Endothelial cell of umbilical vein (primary cell): ENCODE data around the gene RIMS4. TPM values are rescaled to one million over a fixed set of nuclear protein-coding genes. Genes with fewer than 3 reads are reported as not detected.

Source experiments
- BruUV-seq: library from RNA; stranded (reverse); fragments of 400-500 nt; replicated peaks from 2 replicates; lab custom pipeline; 2021; lab: Mats Ljungman, UMichigan
- CTCF ChIA-PET: fragments of 300-600, 350-600 bp; sonication (Branson Sonifier 250); formaldehyde crosslinking; loops from one replicate; lab custom pipeline; 2021; ENCODE audit warnings: antibody characterized with exemption, inconsistent platforms; lab: Charles Lee
- POLR2A ChIA-PET: fragments of 300-600, 350-600 bp; sonication (Branson Sonifier 250); formaldehyde crosslinking; loops from one replicate; lab custom pipeline; 2021; ENCODE audit warnings: antibody characterized with exemption, inconsistent platforms; lab: Charles Lee
- DNase-seq: peaks from one replicate; pipeline ENCODE4 v3.0.0-alpha.2; 2011; ENCODE audit warnings: low read depth, low spot score
- FAIRE-seq: peaks from 2 replicates; lab custom pipeline; 2011; peaks lifted over from hg19 to GRCh38; lab: Jason Lieb, UNC
- H2AFZ ChIP-seq: 2 replicates; pipeline ENCODE4 v1.6.0; 2012; ENCODE audit warnings: low read depth, low read length, control low read depth, inconsistent platforms
- H3K27ac ChIP-seq: 2 replicates; pipeline ENCODE4 v1.5.1; 2011; ENCODE audit warnings: low read depth, mild to moderate bottlenecking, control low read depth, low read length, moderate library complexity; ENCODE audit not compliant: insufficient read depth
- H3K27me3 ChIP-seq, 2 experiments: 2 replicates each; pipeline versions ENCODE4 v1.6.0 to v1.6.1; 2011; ENCODE audit warnings: low read length in 2 of 2, mixed read lengths in 1 of 2; ENCODE audit not compliant: control insufficient read depth in 2 of 2, insufficient read depth in 2 of 2
- H3K36me3 ChIP-seq, 2 experiments: 2 replicates in 1 of 2; 3 replicates in 1 of 2; pipeline ENCODE4 v1.5.1; 2011; ENCODE audit warnings: low read length in 2 of 2, mild to moderate bottlenecking in 1 of 2, moderate library complexity in 1 of 2; ENCODE audit not compliant: control insufficient read depth in 2 of 2, insufficient read depth in 2 of 2; ENCODE audit errors: extremely low read depth in 1 of 2
- H3K4me1 ChIP-seq: 3 replicates; pipeline ENCODE4 v1.5.1; 2011; ENCODE audit warnings: mild to moderate bottlenecking, low read length; ENCODE audit not compliant: control insufficient read depth, insufficient read depth; ENCODE audit errors: extremely low read depth
- H3K4me2 ChIP-seq: 2 replicates; pipeline ENCODE4 v1.6.1; 2011; ENCODE audit warnings: low read length, control low read depth, mixed read lengths; ENCODE audit not compliant: insufficient read depth
- H3K4me3 ChIP-seq, 3 experiments: fragments of 200-600 bp in 1 of 3; sonication (generic), shearing (Covaris generic) in 1 of 3; replicated peaks in 1 of 3; 2 replicates each; pipeline ENCODE4 v1.5.1; 2011 to 2016; ENCODE audit warnings: control low read depth in 3 of 3, low read length in 3 of 3, mild to moderate bottlenecking in 2 of 3, inconsistent platforms in 1 of 3, low read depth in 1 of 3, moderate library complexity in 1 of 3; ENCODE audit not compliant: insufficient read depth in 1 of 3
- H3K79me2 ChIP-seq: 2 replicates; pipeline ENCODE4 v1.6.0; 2012; ENCODE audit warnings: low read length, inconsistent platforms; ENCODE audit not compliant: control insufficient read depth, insufficient read depth
- H3K9ac ChIP-seq: replicated peaks from 2 replicates; pipeline ENCODE3; 2011; ENCODE audit warnings: low read length, control low read depth; ENCODE audit not compliant: insufficient read depth; ENCODE audit errors: extremely low read depth
- H3K9me1 ChIP-seq: replicated peaks from 3 replicates; pipeline ENCODE4 v1.6.0; 2011; ENCODE audit warnings: mild to moderate bottlenecking, low read length; ENCODE audit not compliant: control insufficient read depth, insufficient read depth; ENCODE audit errors: extremely low read depth
- H3K9me3 ChIP-seq: replicated peaks from 2 replicates; pipeline ENCODE4 v1.5.1; 2012; ENCODE audit warnings: low read length, inconsistent platforms; ENCODE audit not compliant: control insufficient read depth, insufficient read depth
- H4K20me1 ChIP-seq: replicated peaks from 2 replicates; pipeline ENCODE3; 2011; ENCODE audit warnings: mild to moderate bottlenecking, low read length; ENCODE audit not compliant: control insufficient read depth, insufficient read depth; ENCODE audit errors: extremely low read depth
- EZH2 ChIP-seq: IDR thresholded peaks from 2 replicates; pipeline ENCODE4 v1.6.1; 2012; ENCODE audit warnings: borderline replicate concordance, low read depth, mild to moderate bottlenecking, moderate library complexity, low read length, inconsistent platforms; ENCODE audit not compliant: severe bottlenecking
- FOS ChIP-seq: IDR thresholded peaks from 2 replicates; pipeline ENCODE4 v1.6.1; 2011; ENCODE audit warnings: mild to moderate bottlenecking, low read length, moderate library complexity, borderline replicate concordance; ENCODE audit not compliant: insufficient read depth
- GATA2 ChIP-seq: IDR thresholded peaks from 2 replicates; pipeline ENCODE4 v1.7.0; 2011; ENCODE audit warnings: low read depth, mild to moderate bottlenecking, moderate library complexity, mixed read lengths, low read length; ENCODE audit not compliant: insufficient read length, insufficient read depth
- JUN ChIP-seq: IDR thresholded peaks from 2 replicates; pipeline ENCODE4 v1.6.1; 2011; ENCODE audit warnings: borderline replicate concordance, low read depth; ENCODE audit not compliant: insufficient read length, insufficient read depth
- MYC ChIP-seq: IDR thresholded peaks from one replicate; pipeline ENCODE4 v1.6.1; 2011; ENCODE audit warnings: mild to moderate bottlenecking, low read depth, low read length
- POLR2A ChIP-seq: IDR thresholded peaks from 2 replicates; pipeline ENCODE4 v1.6.1; 2012; ENCODE audit warnings: low read depth, mild to moderate bottlenecking, control low read depth, low read length
- POLR2AphosphoS5 ChIP-seq: IDR thresholded peaks from 2 replicates; pipeline ENCODE4 v1.6.1; 2012; ENCODE audit warnings: low read depth, mild to moderate bottlenecking, control low read depth, low read length, moderate library complexity; ENCODE audit not compliant: insufficient read depth
- dilution Hi-C: fragments of 300-500 bp; cut with MboI; formaldehyde crosslinking; loops from one replicate; pipeline ENCODE4 v1.15.0; 2019; ENCODE audit warnings: low sequenced_read_pairs; ENCODE audit not compliant: extremely low pct_ligation_motif_present
- intact Hi-C: fragments of 100-400 bp; cut with micrococcal nuclease; formaldehyde crosslinking; loops from one replicate; pipeline ENCODE4 v1.10.0; 2022
- polyA plus RNA-seq, 4 experiments: library from polyadenylated mRNA; depleted of rRNA in 3 of 4; stranded (reverse) in 3 of 4; unstranded in 1 of 4; fragments of >200 nt; gene quantifications; 2 replicates each; pipeline versions ENCODE4 v1.2.1 to v1.2.3, GENCODE V29; 2011 to 2012; ENCODE audit warnings: missing spikeins in 1 of 4
- total RNA-seq: library from RNA; stranded (reverse); gene quantifications from 2 replicates; pipeline ENCODE4 v1.2.3, GENCODE V29; 2021
- TF ChIP-seq, protein P1 (sequence below), 2 donors: IDR thresholded peaks; 1 replicate in 1 of 2; 2 replicates in 1 of 2; pipeline ENCODE4 v1.5.1; 2011; ENCODE audit warnings: low read length in 2 of 2, mild to moderate bottlenecking in 2 of 2, moderate library complexity in 2 of 2, control low read depth in 1 of 2, inconsistent platforms in 1 of 2, low read depth in 1 of 2; ENCODE audit not compliant: insufficient read depth in 1 of 2; ENCODE audit errors: extremely low read depth in 1 of 2
- TF ChIP-seq, protein P2 (sequence below): IDR thresholded peaks from 2 replicates; pipeline ENCODE4 v1.6.1; 2011; ENCODE audit not compliant: insufficient read depth, insufficient read length

RIMS4 gene
- total and polyA plus RNA-seq, 2 donors (not counting 3 experiments of a cell fraction or from before 2014, with no cell fraction given): not detected

DNA sequence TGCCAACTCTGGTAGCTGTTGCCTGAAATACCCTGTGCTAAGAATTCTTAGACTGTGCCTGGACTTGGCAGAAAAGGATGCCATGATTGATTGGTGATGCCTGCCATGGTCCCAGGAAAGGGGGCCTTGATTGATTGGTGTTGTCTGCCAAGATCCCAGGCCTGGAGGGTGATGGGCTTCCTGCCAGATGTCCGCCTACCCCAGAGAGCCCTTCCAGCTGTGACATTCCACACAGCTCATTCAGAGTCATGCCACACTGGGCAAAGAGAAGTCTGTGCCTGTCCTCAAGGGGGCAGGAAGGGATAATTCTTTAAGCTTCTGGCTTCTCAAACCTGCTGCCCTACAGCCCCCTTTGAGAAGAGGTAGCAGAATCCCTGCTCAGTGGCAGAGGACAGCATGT lies 24.6 kb downstream of the RIMS4 start:
- CTCF ChIA-PET: interaction anchor here (0.6 to 1.1 kb wide), 2 partner anchors 38 to 336 kb away, joined by 3 read pairs; no protein-coding TSS in a partner anchor
- no peak for DNase-seq

More for the DNA sequence above, 24.6 kb downstream of the RIMS4 start:
- no peak overlapping the region for H3K4me3 ChIP-seq
- dilution Hi-C loops: no loop called here
- no peaks in the 10 kb centered on the region for H3K79me2 ChIP-seq
- H4K20me1 ChIP-seq: no peaks in the 10 kb centered on the region
- peaks cover 0 to 2% of the 10 kb centered on the region in 2 experiments for H3K27me3 ChIP-seq
- no peak for FAIRE-seq
- no peaks in the 10 kb centered on the region for H3K36me3 ChIP-seq
- no peak overlapping the region for H3K27ac ChIP-seq
- H3K4me1 ChIP-seq: no peaks in the 10 kb centered on the region
- H3K9me1 ChIP-seq: no peaks in the 10 kb centered on the region
- no peak overlapping the region for H3K9ac ChIP-seq
- no peak overlapping the region for H3K4me2 ChIP-seq
- intact Hi-C loops: no loop called here
- POLR2A ChIA-PET: no interaction called here
- no peaks in the 10 kb centered on the region for H3K9me3 ChIP-seq
- H2AFZ ChIP-seq: no peak overlapping the region
- BruUV-seq: no TSS peak
- TF ChIP-seq, protein P1, sequence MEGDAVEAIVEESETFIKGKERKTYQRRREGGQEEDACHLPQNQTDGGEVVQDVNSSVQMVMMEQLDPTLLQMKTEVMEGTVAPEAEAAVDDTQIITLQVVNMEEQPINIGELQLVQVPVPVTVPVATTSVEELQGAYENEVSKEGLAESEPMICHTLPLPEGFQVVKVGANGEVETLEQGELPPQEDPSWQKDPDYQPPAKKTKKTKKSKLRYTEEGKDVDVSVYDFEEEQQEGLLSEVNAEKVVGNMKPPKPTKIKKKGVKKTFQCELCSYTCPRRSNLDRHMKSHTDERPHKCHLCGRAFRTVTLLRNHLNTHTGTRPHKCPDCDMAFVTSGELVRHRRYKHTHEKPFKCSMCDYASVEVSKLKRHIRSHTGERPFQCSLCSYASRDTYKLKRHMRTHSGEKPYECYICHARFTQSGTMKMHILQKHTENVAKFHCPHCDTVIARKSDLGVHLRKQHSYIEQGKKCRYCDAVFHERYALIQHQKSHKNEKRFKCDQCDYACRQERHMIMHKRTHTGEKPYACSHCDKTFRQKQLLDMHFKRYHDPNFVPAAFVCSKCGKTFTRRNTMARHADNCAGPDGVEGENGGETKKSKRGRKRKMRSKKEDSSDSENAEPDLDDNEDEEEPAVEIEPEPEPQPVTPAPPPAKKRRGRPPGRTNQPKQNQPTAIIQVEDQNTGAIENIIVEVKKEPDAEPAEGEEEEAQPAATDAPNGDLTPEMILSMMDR (IDR thresholded peaks at IDR 0.05; ENCODE audit: extremely low read depth in 1 of 2, insufficient read depth in 1 of 2, low read depth in 1 of 2, low read length in 2 of 2): no peak
- TF ChIP-seq FOS (no peak), GATA2 (no peak), EZH2 (no peak), POLR2AphosphoS5 (no peak), POLR2A (no peak), JUN (no peak), MYC (no peak)
- TF ChIP-seq, protein P2, sequence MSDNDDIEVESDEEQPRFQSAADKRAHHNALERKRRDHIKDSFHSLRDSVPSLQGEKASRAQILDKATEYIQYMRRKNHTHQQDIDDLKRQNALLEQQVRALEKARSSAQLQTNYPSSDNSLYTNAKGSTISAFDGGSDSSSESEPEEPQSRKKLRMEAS: no peak
